HepG2 (cell line): ENCODE measurements around the gene ELP5. TPM values are rescaled to one million over a fixed set of nuclear protein-coding genes. Genes with fewer than 3 reads are reported as not detected.

Experiments used
- ADNP ChIP-seq: sonication (generic); formaldehyde crosslinking; IDR thresholded peaks from 2 replicates; pipeline ENCODE4 v1.4.0; 2020; ENCODE audit warnings: missing genetic modification reagents
- ARID4A ChIP-seq: sonication (generic); formaldehyde crosslinking; IDR thresholded peaks from 2 replicates; pipeline ENCODE4 v1.5.0; 2020; ENCODE audit warnings: mild to moderate bottlenecking, missing genetic modification reagents, borderline replicate concordance
- CCAR2 ChIP-seq: fragments of 200-400 bp; formaldehyde crosslinking; optimal IDR thresholded peaks from 2 replicates; pipeline ENCODE3; 2018; ENCODE audit warnings: low read depth, mild to moderate bottlenecking, low read length, moderate library complexity
- DBP ChIP-seq: sonication (generic); formaldehyde crosslinking; IDR thresholded peaks from 2 replicates; pipeline ENCODE4 v1.4.0; 2020; ENCODE audit warnings: missing genetic modification reagents; ENCODE audit errors: not compliant biosample characterization
- EHMT2 ChIP-seq: fragments of 200-600 bp; sonication (generic); IDR thresholded peaks from 2 replicates; pipeline ENCODE4 v1.7.0; 2017; ENCODE audit warnings: antibody characterized with exemption, low read depth, low read length, borderline replicate concordance
- FLYWCH1 ChIP-seq: sonication (generic); formaldehyde crosslinking; IDR thresholded peaks from 2 replicates; pipeline ENCODE4 v1.8.1; 2023; ENCODE audit warnings: mild to moderate bottlenecking, missing genetic modification reagents
- JUN ChIP-seq: sonication (generic); formaldehyde crosslinking; IDR thresholded peaks from 2 replicates; pipeline ENCODE4 v1.4.0; 2020; ENCODE audit warnings: mild to moderate bottlenecking, missing genetic modification reagents
- MAFG ChIP-seq: sonication (generic); formaldehyde crosslinking; IDR thresholded peaks from 2 replicates; pipeline ENCODE4 v1.5.1; 2020; ENCODE audit warnings: mild to moderate bottlenecking, missing genetic modification reagents
- MATR3 ChIP-seq: sonication (generic); formaldehyde crosslinking; IDR thresholded peaks from 2 replicates; pipeline ENCODE4 v1.4.0; 2020; ENCODE audit warnings: missing genetic modification reagents
- MTF2 ChIP-seq: sonication (generic); formaldehyde crosslinking; IDR thresholded peaks from 2 replicates; pipeline ENCODE4 v1.5.0; 2020; ENCODE audit warnings: missing genetic modification reagents, borderline replicate concordance
- NRL ChIP-seq: sonication (generic); formaldehyde crosslinking; IDR thresholded peaks from 2 replicates; pipeline ENCODE4 v1.5.0; 2020; ENCODE audit warnings: missing genetic modification reagents, mild to moderate bottlenecking, moderate library complexity, borderline replicate concordance
- SRF ChIP-seq: IDR thresholded peaks from 2 replicates; pipeline ENCODE4 v1.6.1; 2011; ENCODE audit warnings: mild to moderate bottlenecking, low read depth, low read length, moderate library complexity
- SRSF9 ChIP-seq: fragments of 200-400 bp; formaldehyde crosslinking; IDR thresholded peaks from 2 replicates; pipeline ENCODE4 v1.6.1; 2018; ENCODE audit warnings: borderline replicate concordance, mild to moderate bottlenecking, low read depth, low read length; ENCODE audit not compliant: insufficient read depth, poor library complexity, severe bottlenecking
- ZBTB3 ChIP-seq: sonication (generic); formaldehyde crosslinking; IDR thresholded peaks from 2 replicates; pipeline ENCODE4 v1.4.0; 2020; ENCODE audit warnings: low read depth, mild to moderate bottlenecking, moderate library complexity, missing genetic modification reagents, borderline replicate concordance
- ZFP37 ChIP-seq: sonication (generic); formaldehyde crosslinking; IDR thresholded peaks from 2 replicates; pipeline ENCODE4 v1.4.0; 2020; ENCODE audit warnings: missing genetic modification reagents, borderline replicate concordance
- ZMAT3 ChIP-seq: sonication (generic); formaldehyde crosslinking; conservative IDR thresholded peaks from 2 replicates; pipeline ENCODE4 v1.7.0; 2021; ENCODE audit warnings: missing genetic modification reagents
- ZNF18 ChIP-seq: sonication (generic); formaldehyde crosslinking; IDR thresholded peaks from 2 replicates; pipeline ENCODE4 v1.8.0; 2022; ENCODE audit warnings: mild to moderate bottlenecking, missing genetic modification reagents; ENCODE audit not compliant: insufficient replicate concordance
- ZNF251 ChIP-seq: sonication (generic); formaldehyde crosslinking; IDR thresholded peaks from 2 replicates; pipeline ENCODE4 v1.9.0; 2021; ENCODE audit warnings: mild to moderate bottlenecking, missing genetic modification reagents
- ZNF317 ChIP-seq: sonication (generic); formaldehyde crosslinking; IDR thresholded peaks from 2 replicates; pipeline ENCODE4 v1.5.0; 2020; ENCODE audit warnings: mild to moderate bottlenecking, missing genetic modification reagents
- ZNF512 ChIP-seq: sonication (generic); formaldehyde crosslinking; IDR thresholded peaks from 2 replicates; pipeline ENCODE4 v1.4.0; 2020; ENCODE audit warnings: mild to moderate bottlenecking, missing genetic modification reagents
- ZNF577 ChIP-seq: sonication (generic); formaldehyde crosslinking; IDR thresholded peaks from 2 replicates; pipeline ENCODE4 v1.4.0; 2020; ENCODE audit warnings: mild to moderate bottlenecking, low read depth, missing genetic modification reagents, borderline replicate concordance
- polyA plus RNA-seq, 8 experiments: library from polyadenylated mRNA; depleted of rRNA in 3 of 8; stranded (reverse) in 7 of 8; unstranded in 1 of 8; fragments of >200 nt; fragmentation: Illumina TruSeq in 4 of 8; extraction: Trizol in 4 of 8; gene quantifications; 2 replicates each; pipeline versions ENCODE4 v1.2.1 to v1.2.3, GENCODE V29; 2011 to 2016; ENCODE audit warnings: low read depth in 4 of 8, missing spikeins in 1 of 8, mixed read lengths in 1 of 8; ENCODE audit not compliant: insufficient read depth in 1 of 8
- total RNA-seq, 5 experiments: library from RNA; depleted of rRNA; stranded (reverse); fragments of >200 nt; fragmentation: Illumina TruSeq; extraction: Trizol; gene quantifications; 2 replicates each; pipeline ENCODE4 v1.2.3, GENCODE V29; 2016; ENCODE audit warnings: low read depth in 1 of 5

The ELP5 gene
- total and polyA plus RNA-seq, 2 of the 13 experiments (the other 11 are each of a cell fraction or from before 2014, with no cell fraction given), result 67.6 to 69.8 TPM

GRCh38 chr17:7258731-7259554 lies 6.9 kb downstream of the ELP5 start (continued):
- TF ChIP-seq FLYWCH1 (no peak), ZNF251 (CRISPR knock-in tag) (no peak), EHMT2 (no peak), ZMAT3 (CRISPR knock-in tag) (no peak), MAFG (no peak), CCAR2 (no peak), ZNF512 (CRISPR knock-in tag) (no peak), JUN (CRISPR knock-in tag) (no peak), ADNP (CRISPR knock-in tag) (no peak), ZNF317 (CRISPR knock-in tag) (peak; percentile 82), ZNF577 (no peak), SRSF9 (no peak), SRF (no peak), MATR3 (CRISPR knock-in tag) (no peak), ZFP37 (no peak), MTF2 (no peak), NRL (CRISPR knock-in tag) (no peak; the same call in 1 of the 2 replicates), ZBTB3 (CRISPR knock-in tag) (no peak), DBP (CRISPR knock-in tag) (no peak), ARID4A (peak; percentile 53; the same call in 1 of the 2 replicates), ZNF18 (CRISPR knock-in tag) (no peak)
